Measurements from ENCODE around the gene TMEM109.

TMEM109 gene, protein sequence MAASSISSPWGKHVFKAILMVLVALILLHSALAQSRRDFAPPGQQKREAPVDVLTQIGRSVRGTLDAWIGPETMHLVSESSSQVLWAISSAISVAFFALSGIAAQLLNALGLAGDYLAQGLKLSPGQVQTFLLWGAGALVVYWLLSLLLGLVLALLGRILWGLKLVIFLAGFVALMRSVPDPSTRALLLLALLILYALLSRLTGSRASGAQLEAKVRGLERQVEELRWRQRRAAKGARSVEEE

DNA sequence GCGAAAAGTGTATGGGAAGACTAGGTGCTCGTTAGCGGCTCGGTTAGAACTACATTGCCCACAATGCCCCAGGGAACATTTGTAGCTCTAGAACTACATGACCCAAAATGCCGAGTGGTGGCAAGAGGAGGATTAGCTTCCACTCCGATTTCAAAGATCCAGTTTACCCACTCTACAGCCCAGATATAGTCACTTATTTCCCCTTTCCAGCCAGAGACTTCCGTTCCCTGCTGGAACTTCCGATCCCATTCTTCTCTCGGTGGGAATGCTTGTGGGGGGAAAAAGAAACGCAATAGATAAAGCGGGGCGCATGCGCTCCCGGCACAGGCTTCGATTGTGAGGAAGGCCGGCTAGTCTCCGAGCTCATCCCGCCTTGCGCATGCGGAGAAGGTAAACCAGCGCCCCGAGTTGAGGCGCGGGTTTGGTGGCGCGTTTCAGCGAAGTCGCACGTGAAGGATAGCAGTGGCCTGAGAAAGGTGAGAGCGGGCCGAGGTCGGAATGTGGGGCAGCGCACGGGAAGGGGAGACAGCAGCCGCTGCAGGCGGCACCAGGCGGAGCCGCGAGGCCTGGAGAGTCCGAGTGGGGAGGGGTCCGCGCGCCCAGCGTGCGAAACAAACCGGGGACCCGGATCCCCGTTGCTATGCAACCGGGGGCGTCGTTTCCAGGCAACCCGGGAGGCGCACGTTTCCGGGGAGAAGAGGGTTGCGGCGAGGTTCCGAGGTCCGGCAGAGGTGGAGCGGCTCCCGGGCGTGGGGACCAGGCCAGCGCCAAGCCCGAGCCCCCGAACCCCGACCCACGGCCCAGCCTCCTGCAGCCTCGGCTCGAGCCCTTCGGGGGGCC is at the start of gene TMEM109:
Gene TMEM109, plus strand, starts transcription at position 366 of the 840 bp plus-strand sequence. CDS start 5,536 bp downstream, outside the sequence.
- peak; percentile 59 to 80 for DNase-seq (ENCODE audit: low read depth in 2 of 2)

DNA sequence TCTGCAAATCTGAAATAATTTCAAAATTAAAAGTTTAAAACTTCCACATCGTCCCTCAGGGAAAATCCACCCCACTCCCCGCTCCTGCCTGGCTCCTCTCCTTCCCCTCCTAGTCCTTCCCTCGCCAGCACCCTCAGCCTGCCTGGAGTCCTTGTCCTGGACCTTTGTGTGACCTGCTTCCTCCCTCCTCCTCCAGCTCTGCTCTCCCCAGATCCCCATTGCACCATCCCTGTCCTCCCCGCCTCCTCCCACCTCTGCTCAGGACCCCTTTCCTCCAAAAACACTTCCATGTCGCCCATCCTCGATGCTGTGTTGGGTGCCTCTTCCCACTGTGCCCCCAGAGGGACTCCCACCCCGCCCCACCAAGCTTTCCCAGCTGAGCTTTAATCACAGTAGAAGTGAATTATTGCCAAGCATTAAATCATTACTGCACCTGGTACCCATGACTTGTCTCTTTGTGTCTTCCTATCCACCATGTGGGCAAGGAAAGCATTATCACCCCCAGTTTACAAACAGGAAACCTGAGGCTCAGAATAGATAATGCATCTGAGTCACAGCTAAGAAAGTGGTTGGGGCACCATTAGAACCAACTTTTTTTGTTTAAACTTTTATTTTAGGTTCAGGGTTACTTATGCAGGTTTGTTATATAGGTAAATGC is 49.0 kb upstream of the TMEM109 start:
- DNase-seq (ENCODE audit: low read depth in 2 of 2) = no peak

DNA sequence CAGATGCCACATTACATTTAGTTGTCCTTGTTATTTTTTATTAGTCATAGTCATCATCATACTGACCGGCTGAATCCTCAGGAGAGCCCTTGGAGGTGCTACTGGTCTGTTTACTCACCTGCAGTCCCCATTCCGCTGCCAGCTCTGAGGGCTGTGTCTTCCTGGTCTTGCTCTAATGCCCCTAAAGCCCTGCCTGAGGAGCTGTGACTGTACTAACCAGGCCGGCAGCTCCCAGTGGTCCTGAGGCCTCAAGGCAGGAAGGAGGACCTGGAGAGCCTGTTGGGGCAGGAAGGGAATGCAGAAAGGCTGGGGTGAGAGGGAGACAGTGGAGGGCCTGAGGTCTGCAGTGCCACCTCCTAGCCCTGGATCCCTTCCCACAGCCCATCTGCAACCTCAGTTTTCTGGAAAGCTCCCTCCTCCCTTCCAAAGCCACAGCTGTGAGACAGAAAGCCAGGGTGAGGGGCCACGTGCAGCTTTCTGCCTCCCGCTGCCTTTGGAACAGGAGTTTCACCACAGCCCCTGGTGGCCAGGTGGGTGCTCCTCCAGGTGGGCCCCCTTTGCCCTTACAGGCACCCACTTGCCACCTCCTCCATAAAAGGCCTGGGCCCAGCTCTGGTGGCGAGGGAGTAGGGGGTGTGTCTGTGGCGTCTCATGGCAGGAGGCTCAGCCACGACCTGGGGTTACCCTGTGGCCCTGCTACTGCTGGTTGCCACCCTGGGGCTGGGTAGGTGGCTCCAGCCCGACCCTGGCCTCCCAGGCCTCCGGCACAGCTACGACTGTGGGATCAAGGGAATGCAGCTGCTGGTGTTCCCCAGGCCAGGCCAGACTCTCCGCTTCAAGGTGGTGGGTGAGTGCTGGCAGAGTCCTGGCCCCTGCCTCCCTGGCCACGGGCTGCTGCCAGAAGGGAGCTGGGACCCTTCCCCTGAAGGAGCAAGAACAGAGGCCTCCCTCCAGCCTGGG is 46.8 kb upstream of the TMEM109 start, which contains the start of gene ZP1:
Gene ZP1, plus strand, starts transcription at position 632 of the 960 bp plus-strand sequence. Its CDS starts 20 bp downstream, at position 652.
- no peak for DNase-seq (ENCODE audit: low read depth in 2 of 2)

DNA sequence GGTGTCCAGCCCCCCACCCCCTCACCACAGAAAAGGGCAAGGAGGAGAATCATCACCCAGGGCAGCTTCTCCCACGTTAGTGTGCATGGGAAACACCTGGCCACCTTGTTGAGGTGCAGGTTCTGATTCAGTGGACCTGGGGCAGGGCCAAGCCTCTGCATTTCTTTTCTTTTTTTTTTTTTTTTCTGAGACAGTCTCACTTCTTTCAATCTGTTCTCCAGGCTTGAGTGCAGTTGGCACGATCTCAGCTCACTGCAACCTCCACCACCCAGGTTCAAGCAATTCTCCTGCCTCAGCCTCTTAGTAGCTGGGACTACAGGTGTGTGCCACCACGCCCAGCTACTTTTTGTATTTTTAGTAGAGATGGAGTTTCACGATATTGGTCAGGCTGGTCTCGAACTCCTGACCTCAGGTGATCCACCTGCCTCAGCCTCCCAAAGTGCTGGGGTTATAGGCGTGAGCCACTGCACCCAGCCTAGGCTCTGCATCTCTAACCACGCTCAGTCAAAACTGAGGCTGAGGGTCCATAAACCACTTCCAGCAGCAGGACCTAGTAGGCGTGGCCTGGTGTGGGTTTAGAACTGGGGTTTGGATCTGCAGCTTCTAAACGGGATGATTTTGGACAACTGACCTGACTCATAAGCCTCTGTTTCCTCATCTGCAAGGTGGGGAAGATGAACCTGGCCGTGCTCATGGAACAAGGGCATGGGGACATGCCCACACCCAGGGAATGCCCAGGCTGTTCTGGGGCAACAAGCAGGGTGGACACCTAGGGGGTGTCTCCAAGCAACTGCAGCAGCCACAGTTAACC is 45.9 kb upstream of the TMEM109 start:
- no peak for DNase-seq (ENCODE audit: low read depth in 2 of 2)

DNA sequence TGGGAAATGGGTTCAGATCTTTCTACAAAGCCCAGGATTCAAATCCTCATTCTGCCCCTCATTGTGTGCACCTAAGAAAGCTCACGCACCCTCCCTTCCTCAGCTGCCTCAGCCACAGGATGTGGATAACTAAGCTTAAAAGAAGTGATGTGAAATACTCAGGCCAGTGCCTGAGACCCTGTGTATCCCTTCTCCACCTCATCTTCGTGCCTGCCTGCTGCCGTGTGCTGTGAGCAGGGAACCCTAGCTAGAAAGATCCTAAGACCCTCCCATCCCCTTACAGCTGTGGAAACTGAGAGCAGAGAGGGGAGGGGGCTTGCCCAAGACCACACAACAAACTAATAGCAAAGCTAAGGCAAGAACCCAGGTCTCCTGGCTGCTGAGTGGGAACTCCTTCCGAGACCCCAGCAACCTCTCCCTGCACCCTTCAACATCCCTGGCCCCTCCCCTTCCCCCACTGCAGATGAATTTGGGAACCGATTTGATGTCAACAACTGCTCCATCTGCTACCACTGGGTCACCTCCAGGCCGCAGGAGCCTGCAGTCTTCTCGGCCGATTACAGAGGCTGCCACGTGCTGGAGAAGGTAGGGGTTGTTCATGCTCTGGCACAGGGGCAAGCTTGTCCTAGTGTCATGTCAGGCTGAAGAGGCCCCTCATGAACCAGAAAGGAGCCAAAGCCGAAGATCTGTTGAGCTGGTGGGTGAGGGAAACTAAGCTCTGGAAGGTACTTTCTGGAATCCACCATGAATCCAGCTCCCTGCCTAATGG is 45.1 kb upstream of the TMEM109 start:
- DNase-seq (ENCODE audit: low read depth in 2 of 2) = no peak

DNA sequence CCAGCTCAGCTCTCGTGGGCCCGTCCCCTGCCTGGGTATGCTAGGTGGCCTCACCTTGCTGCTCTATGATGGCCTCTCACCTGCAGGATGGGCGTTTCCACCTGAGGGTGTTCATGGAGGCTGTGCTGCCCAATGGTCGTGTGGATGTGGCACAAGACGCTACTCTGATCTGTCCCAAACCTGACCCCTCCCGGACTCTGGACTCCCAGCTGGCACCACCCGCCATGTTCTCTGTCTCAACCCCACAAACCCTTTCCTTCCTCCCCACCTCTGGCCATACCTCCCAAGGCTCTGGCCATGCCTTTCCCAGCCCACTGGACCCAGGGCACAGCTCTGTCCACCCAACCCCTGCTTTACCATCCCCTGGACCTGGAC is 44.5 kb upstream of the TMEM109 start:
- no peak for DNase-seq (ENCODE audit: low read depth in 2 of 2)

DNA sequence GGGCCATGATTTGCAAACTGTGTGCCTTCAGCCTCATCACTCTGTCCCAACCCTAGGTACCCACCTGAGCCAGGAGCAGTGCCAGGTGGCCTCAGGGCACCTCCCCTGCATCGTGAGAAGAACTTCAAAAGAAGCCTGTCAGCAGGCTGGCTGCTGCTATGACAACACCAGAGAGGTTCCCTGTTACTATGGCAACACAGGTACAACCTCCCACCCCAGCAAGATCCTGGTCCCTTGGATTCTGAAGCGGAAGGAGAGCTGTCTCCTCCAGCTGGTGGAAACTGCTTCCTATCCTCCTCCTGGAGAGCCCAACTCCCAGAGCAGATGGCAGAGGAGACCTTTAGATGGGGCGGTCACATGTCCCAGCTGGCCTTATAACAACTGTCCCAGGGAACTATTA is 43.7 kb upstream of the TMEM109 start:
- no peak for DNase-seq (ENCODE audit: low read depth in 2 of 2)

DNA sequence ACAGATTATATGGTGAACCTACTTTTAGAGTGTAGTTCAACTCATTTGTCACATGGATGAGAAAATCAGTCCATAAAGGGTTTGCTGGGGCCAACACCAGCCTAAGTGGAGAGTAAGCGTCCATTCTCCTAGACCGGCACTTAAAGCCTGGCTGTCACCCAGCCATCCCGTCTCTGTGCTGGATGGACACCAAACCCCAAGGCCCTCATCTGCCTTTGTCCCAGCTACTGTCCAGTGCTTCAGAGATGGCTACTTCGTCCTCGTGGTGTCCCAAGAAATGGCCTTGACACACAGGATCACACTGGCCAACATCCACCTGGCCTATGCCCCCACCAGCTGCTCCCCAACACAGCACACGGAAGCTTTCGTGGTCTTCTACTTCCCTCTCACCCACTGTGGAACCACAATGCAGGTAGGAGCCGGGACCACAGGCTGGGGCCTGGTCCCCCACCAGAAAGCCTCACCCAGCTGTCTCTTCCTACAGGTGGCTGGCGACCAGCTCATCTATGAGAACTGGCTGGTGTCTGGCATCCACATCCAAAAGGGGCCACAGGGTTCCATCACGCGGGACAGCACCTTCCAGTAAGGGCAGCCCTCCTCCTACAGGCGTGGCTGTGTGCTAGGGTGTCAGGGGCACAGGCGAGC is 43.1 kb upstream of the TMEM109 start:
- DNase-seq (ENCODE audit: low read depth in 2 of 2) = no peak

DNA sequence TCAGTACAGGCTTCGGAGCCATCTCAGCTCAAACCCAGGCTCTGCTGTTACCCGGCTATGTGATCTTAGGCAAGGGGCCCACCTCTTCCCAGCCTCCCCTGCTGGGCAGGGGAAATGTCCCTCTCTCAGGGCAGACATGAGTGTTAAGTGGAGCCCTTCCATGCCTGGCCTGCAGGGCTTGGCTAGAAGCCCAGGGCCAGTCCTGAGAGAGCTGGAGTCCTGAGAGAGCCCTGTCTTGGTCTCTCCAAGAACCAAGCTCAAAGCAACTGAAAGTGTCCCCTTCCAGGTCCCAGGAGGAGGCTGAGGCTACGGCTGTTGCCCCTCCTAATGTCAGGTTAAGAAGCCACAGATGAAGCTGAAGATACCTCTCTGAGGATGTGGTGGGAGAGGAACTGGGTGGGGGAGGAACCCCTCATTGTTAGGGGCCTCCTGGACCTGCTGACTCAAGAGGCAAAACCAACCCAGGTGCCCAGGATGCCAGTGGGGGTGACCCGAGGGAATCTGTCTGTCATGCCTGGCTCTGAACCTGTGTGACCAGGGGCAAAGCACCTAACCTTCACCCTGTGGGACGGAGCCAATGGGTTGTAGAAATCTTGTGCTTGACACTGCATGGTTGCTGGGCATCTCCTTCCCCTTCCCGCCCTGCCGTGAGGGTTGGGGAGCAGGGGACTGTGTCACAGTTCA is 42.4 kb upstream of the TMEM109 start:
- no peak for DNase-seq (ENCODE audit: low read depth in 2 of 2)

DNA sequence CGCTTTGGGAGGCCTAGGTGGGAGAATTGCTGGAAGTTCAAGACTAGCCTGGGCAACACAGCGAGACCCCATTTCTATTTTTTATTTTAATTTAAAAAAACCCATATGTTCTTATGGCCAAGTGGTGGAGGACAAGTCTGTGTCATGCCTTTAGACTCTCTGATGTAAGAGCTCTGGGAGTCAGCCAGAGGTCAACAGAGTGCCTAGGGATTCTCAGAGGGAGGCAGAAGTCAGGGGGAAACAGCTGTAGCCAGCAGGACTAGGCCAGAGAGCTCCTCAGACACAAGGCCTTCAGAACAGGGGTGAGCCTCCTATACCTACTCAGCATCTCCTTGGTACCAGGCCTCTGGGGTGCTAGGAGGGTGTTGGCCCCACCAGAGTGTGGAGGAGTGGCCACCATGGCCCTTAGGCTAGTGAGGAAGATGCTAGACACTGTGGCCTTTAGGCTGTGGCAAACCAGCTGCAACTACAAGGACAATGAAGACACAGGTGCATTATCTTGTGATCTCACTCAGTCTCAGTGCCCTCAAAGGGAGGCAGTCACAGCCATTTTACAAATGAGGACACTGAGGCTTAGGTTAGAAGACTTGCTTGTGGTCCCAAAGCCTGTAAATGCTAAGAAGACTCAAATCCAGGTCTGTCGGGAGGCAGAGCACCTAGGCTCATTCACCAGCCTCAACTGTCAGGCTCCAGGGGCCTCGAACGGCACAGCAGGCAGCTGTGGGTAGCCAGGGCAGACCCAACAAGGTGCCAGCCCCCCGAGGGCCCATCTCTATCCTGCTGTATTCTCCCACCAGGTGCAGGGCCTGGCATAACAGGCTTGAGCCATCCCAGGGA is 41.6 kb upstream of the TMEM109 start:
- no peak for DNase-seq (ENCODE audit: low read depth in 2 of 2)

DNA sequence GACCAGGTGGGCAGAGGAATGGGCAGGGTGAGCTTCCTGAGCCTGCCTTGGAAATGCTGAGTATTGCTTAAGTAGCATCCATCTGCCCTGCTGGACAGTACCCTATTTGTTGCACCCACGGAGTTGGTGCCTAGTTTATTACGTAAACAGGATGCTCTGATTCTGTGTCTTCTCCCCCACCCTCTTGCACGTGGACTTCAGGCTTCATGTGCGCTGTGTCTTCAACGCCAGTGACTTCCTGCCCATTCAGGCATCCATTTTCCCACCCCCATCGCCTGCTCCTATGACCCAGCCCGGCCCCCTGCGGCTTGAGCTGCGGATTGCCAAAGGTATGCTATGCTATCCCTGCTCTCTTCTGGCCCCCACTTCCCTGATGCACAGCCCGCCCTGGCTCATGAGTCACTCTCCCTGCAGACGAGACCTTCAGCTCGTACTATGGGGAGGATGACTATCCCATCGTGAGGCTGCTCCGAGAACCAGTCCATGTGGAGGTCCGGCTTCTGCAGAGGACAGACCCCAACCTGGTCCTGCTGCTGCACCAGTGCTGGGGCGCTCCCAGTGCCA is 40.9 kb upstream of the TMEM109 start:
- DNase-seq (ENCODE audit: low read depth in 2 of 2) = no peak

DNA sequence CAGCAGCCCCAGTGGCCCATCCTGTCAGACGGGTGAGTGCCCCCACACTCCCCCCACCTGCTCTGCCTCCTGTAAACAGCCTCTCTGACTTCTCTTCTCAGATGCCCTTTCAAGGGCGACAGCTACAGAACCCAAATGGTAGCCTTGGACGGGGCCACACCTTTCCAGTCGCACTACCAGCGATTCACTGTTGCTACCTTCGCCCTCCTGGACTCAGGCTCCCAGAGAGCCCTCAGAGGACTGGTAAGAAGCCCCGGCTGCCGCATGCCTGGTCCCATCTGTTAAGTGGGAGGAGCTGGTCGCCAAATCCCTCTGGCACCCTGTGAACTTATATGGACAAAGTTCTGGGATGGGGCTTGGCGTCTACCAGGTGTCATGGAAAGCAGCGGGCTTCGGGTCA is 40.4 kb upstream of the TMEM109 start:
- DNase-seq (ENCODE audit: low read depth in 2 of 2) = no peak

DNA sequence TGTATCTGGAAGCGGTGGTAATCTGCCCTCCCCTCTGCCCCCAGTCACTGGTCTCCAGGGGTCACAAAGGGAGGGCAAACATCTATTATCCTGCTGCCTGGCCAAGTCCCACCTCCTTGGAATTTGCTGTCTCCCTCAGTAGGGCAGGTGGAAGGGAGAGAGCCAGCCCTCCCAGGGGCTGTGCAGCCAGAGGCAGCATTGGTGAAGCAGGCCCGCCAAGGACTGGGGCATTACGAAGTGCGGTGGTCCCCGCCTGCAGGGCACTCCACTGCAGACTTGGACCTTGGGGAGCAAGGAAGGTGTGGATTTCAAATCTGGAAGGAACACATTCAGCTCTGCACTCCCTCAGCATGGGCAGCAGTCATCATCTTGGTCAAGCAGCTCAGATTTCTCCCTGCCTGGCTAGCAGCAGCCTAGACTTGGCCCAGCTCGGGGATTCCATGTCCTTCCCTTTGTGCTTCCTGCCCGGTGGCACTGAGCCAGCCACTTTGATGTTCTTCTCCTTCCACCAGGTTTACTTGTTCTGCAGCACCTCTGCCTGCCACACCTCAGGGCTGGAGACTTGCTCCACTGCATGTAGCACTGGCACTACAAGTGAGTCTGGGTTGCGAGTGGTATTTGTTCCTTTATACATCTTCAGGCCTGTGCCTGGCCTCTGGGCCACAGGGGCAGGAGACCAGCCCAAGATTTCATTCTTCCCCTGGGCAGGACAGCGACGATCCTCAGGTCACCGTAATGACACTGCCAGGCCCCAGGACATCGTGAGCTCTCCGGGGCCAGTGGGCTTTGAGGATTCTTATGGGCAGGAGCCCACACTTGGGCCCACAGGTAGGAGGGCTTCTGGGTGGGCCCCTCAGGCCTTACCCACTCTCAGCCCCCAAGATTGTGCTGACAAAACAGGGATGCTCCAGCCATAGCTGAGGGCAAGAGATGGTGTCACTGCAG is 39.3 kb upstream of the TMEM109 start:
- DNase-seq (ENCODE audit: low read depth in 2 of 2) = no peak

DNA sequence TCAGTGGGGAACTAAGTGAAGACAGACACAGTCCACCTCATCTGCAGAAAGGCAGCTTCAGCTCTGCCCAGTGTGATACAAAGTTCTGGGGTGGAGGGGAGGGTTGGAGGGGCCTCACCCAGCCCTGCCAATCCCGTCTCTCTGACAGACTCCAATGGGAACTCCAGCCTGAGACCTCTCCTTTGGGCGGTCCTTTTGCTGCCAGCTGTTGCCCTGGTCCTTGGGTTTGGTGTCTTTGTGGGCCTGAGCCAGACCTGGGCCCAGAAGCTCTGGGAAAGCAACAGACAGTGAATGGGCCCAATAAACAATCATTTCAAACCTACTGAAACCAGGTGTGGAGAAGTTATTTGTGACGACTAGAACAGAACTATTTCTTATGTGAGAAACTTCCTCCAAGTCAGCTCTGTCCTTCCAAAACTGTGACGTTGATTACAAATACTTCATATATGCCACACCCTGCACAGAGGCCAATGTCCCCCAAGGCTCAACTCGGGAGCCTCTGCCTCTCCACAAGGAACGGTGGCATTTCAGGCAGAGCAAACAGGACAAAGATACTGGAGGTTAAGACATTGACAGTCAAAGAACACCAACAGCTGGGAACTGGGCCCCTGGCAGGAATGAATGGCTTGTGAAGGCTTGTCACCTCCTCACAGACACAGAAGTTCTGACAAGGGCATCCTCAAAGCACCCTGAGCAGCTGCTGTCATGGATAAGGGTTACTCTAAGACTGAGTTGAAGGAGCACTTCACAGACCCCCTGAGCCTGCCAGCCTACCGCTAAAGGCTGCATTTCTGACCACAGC is 38.4 kb upstream of the TMEM109 start:
- DNase-seq (ENCODE audit: low read depth in 2 of 2) = no peak

DNA sequence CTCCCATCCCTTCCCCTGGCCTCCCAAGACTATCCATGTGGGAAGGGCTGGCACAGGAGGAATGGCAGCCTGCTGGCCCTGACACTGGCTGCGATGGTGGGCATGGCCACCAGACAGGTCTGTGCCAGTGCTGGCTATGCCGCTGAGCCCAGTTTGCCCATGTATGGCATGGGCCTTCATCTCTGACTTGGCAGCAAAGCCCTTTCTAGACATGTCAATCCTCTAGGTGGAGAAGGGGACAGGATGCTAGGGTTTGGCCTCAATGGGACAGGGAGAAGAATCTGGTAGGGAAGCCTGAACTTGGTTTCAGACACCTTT is 37.8 kb upstream of the TMEM109 start:
- DNase-seq (ENCODE audit: low read depth in 2 of 2) = no peak
